K562 (cell line): ENCODE measurements around the gene BCAP31. TPM values are rescaled to one million over a fixed set of nuclear protein-coding genes. Genes with fewer than 3 reads are reported as not detected.
"Not testable (repeated sequence)": the region's sequence is repeated elsewhere in the genome, so short reads cannot be mapped to it uniquely, and the experiment has no call there.

ENCODE experiments used
- ATAC-seq: fragments of 200-7000 bp; cut with Tn5 transposase; 3 replicates; pipeline ENCODE4 v1.9.1; 2020; ENCODE audit warnings: moderate library complexity
- BruUV-seq: library from RNA; stranded (reverse); fragments of 400-500 nt; replicated peaks from 2 replicates; lab custom pipeline; 2021; lab: Mats Ljungman, UMichigan
- CTCF ChIA-PET: fragments of 300-600 bp; formaldehyde crosslinking; extraction: SDS; loops from one replicate; lab custom pipeline; 2021; ENCODE audit warnings: low intra/inter-chr PET ratio; lab: Yijun Ruan, JAX
- POLR2A ChIA-PET: fragments of 300-600, 350-650 bp; sonication (Branson Sonifier 250); formaldehyde crosslinking; extraction: SDS; loops from one replicate; lab custom pipeline; 2021; ENCODE audit warnings: antibody characterized with exemption, inconsistent platforms; lab: Yijun Ruan, JAX
- DNase-seq, 4 experiments: peaks; one replicate each; pipeline versions ENCODE4 v3.0.0 to v3.0.0-alpha.2; 2011 to 2018; ENCODE audit warnings: low spot score in 3 of 4, mixed read lengths in 3 of 4; ENCODE audit errors: extremely low read depth in 1 of 4
- FAIRE-seq: peaks from 2 replicates; lab custom pipeline; 2011; peaks lifted over from hg19 to GRCh38; lab: Jason Lieb, UNC
- H2AFZ ChIP-seq: 2 replicates; pipeline ENCODE4 v1.6.0; 2011; ENCODE audit warnings: low read depth, low read length, control low read depth, inconsistent platforms
- H3K27ac ChIP-seq: fragments of 200-600 bp; 3 replicates; pipeline ENCODE4 v1.8.0; 2011; ENCODE audit warnings: low read depth, mild to moderate bottlenecking, control low read depth, inconsistent platforms, low read length, moderate library complexity, mixed read lengths; ENCODE audit errors: extremely low read depth
- H3K27me3 ChIP-seq, 2 experiments: fragments of 300-600 bp in 1 of 2; 2 replicates in 1 of 2; 3 replicates in 1 of 2; pipeline versions ENCODE4 v1.6.0 to v1.8.0; 2011; ENCODE audit warnings: inconsistent platforms in 2 of 2, low read length in 2 of 2, mild to moderate bottlenecking in 1 of 2, mixed read lengths in 1 of 2, moderate library complexity in 1 of 2; ENCODE audit not compliant: control insufficient read depth in 2 of 2, insufficient read depth in 2 of 2
- H3K36me3 ChIP-seq: fragments of 300-600 bp; 3 replicates; pipeline ENCODE4 v1.8.0; 2011; ENCODE audit warnings: mild to moderate bottlenecking, low read length, inconsistent platforms; ENCODE audit not compliant: control insufficient read depth, insufficient read depth
- H3K4me1 ChIP-seq, 2 experiments: fragments of 200-600 bp in 1 of 2; replicated peaks in 1 of 2; 2 replicates in 1 of 2; 3 replicates in 1 of 2; pipeline versions ENCODE4 v1.5.1 to v1.8.0; 2011; ENCODE audit warnings: inconsistent platforms in 2 of 2, low read length in 2 of 2, mild to moderate bottlenecking in 1 of 2, mixed read lengths in 1 of 2, moderate library complexity in 1 of 2; ENCODE audit not compliant: control insufficient read depth in 2 of 2, insufficient read depth in 2 of 2
- H3K4me2 ChIP-seq: 2 replicates; pipeline ENCODE4 v1.6.1; 2011; ENCODE audit warnings: low read length, control low read depth, inconsistent platforms, mixed read lengths; ENCODE audit not compliant: insufficient read depth
- H3K4me3 ChIP-seq: fragments of 200-600 bp; sonication (generic), shearing (Covaris generic); 2 replicates; pipeline ENCODE4 v1.5.1; 2016; ENCODE audit warnings: control low read depth, inconsistent platforms
- H3K79me2 ChIP-seq: fragments of 200-600 bp; 3 replicates; pipeline ENCODE4 v1.8.0; 2011; ENCODE audit warnings: low read length, inconsistent platforms; ENCODE audit not compliant: control insufficient read depth, insufficient read depth
- H3K9ac ChIP-seq, 2 experiments: 2 replicates each; pipeline versions ENCODE4 v1.6.0 to v1.6.1; 2011; ENCODE audit warnings: low read depth in 2 of 2, low read length in 2 of 2, control low read depth in 1 of 2, inconsistent platforms in 1 of 2, mild to moderate bottlenecking in 1 of 2, mixed read lengths in 1 of 2; ENCODE audit not compliant: insufficient read depth in 1 of 2
- H3K9me1 ChIP-seq: one replicate; pipeline ENCODE4 v1.6.0; 2011; ENCODE audit warnings: inconsistent platforms, mild to moderate bottlenecking, low read length, moderate library complexity; ENCODE audit not compliant: control insufficient read depth, insufficient read depth
- H3K9me3 ChIP-seq: replicated peaks from 2 replicates; pipeline ENCODE4 v1.5.1; 2011; ENCODE audit warnings: low read depth, low read length, inconsistent platforms; ENCODE audit not compliant: control insufficient read depth, insufficient read depth
- H4K20me1 ChIP-seq: replicated peaks from 2 replicates; pipeline ENCODE4 v1.6.1; 2011; ENCODE audit warnings: low read length, inconsistent platforms, mixed read lengths; ENCODE audit not compliant: control insufficient read depth, insufficient read depth
- CHCHD3 ChIP-seq: fragments of 250-450 bp; sonication (Bioruptor Pico); IDR thresholded peaks from 2 replicates; pipeline ENCODE4 v2.1.2; 2022; ENCODE audit warnings: mild to moderate bottlenecking
- CXXC5 ChIP-seq: fragments of 250-450 bp; sonication (Bioruptor Pico); IDR thresholded peaks from 2 replicates; pipeline ENCODE4 v1.8.0; 2022; ENCODE audit warnings: inconsistent platforms, mild to moderate bottlenecking, moderate library complexity
- L3MBTL2 ChIP-seq: fragments of 450-650 bp; IDR thresholded peaks from 2 replicates; pipeline ENCODE4 v1.6.1; 2016; ENCODE audit warnings: mild to moderate bottlenecking, moderate library complexity
- NFE2 ChIP-seq: IDR thresholded peaks from 2 replicates; pipeline ENCODE4 v1.6.1; 2014; ENCODE audit warnings: antibody characterized with exemption, low read depth
- POLR2AphosphoS5 ChIP-seq: IDR thresholded peaks from 2 replicates; pipeline ENCODE4 v1.6.1; 2011; ENCODE audit warnings: mild to moderate bottlenecking, low read depth, low read length, moderate library complexity; ENCODE audit not compliant: control insufficient read depth, insufficient read depth
- POLR2B ChIP-seq: fragments of 450-650 bp; IDR thresholded peaks from 2 replicates; pipeline ENCODE4 v1.6.1; 2018; ENCODE audit warnings: low read depth; ENCODE audit not compliant: partially characterized antibody
- POLR2G ChIP-seq: fragments of 200-400 bp; formaldehyde crosslinking; IDR thresholded peaks from 2 replicates; pipeline ENCODE4 v1.6.1; 2017; ENCODE audit warnings: low read depth, mild to moderate bottlenecking, antibody characterized with exemption, low read length, moderate library complexity
- POU5F1 ChIP-seq: fragments of 150-350 bp; IDR thresholded peaks from 2 replicates; pipeline ENCODE4 v1.6.1; 2014; ENCODE audit warnings: borderline replicate concordance, low read length, low read depth, mild to moderate bottlenecking; ENCODE audit not compliant: partially characterized antibody
- PTRF ChIP-seq: fragments of 450-650 bp; IDR thresholded peaks from 2 replicates; pipeline ENCODE4 v1.6.1; 2016; ENCODE audit warnings: mild to moderate bottlenecking, missing genetic modification characterization, missing compliant biosample characterization
- RBFOX2 ChIP-seq: fragments of 200-400 bp; formaldehyde crosslinking; IDR thresholded peaks from 2 replicates; pipeline ENCODE4 v1.6.1; 2017; ENCODE audit warnings: low read depth, mild to moderate bottlenecking, low read length, moderate library complexity
- SMC3 ChIP-seq: conservative IDR thresholded peaks from 2 replicates; pipeline ENCODE4 v1.6.1; 2011; ENCODE audit warnings: low read depth, low read length, improper control_type of control experiment; ENCODE audit not compliant: insufficient read depth
- XRCC4 ChIP-seq: IDR thresholded peaks from one replicate; pipeline ENCODE4 v1.6.1; 2011; ENCODE audit not compliant: insufficient read depth, insufficient read length; ENCODE audit errors: extremely low read depth
- ZC3H8 ChIP-seq: fragments of 450-650 bp; IDR thresholded peaks from 2 replicates; pipeline ENCODE4 v1.6.1; 2017
- WGBS: fragments of 100-300 bp; shearing (Covaris generic); methylation state at CpG from one replicate; pipeline ENCODE4 v1.1.6; 2016; ENCODE audit warnings: low coverage, mixed read lengths; ENCODE audit not compliant: insufficient coverage; ENCODE audit errors: missing lambda C conversion rate; 5-methylcytosine and 5-hydroxymethylcytosine counted together
- in situ Hi-C: fragments of 300-500 bp; cut with MboI; formaldehyde crosslinking; loops from 4 replicates; pipeline ENCODE4 v1.15.0; 2018; ENCODE audit warnings: inconsistent platforms, mixed read lengths
- intact Hi-C: fragments of 100-400 bp; cut with micrococcal nuclease; formaldehyde crosslinking; loops from 2 replicates; pipeline ENCODE4 v1.14.2; 2022
- polyA plus RNA-seq, 8 experiments: library from polyadenylated mRNA; depleted of rRNA in 4 of 8; stranded (reverse) in 5 of 8; unstranded in 3 of 8; fragments of >200 nt; fragmentation: Nextera tagmentation in 2 of 8; fragmentation: Illumina TruSeq in 1 of 8; extraction: Ambion mirVana in 2 of 8; extraction: Trizol in 1 of 8; gene quantifications; 2 replicates each; pipeline versions ENCODE4 v1.2.1 to v1.2.3, GENCODE V29; 2011 to 2014; ENCODE audit warnings: inconsistent platforms in 1 of 8, missing spikeins in 1 of 8
- total RNA-seq, 7 experiments: library from RNA; depleted of rRNA in 6 of 7; stranded (reverse); fragments of >200 nt in 6 of 7; fragmentation: Illumina TruSeq in 2 of 7; extraction: Trizol in 2 of 7; gene quantifications; 2 replicates each; pipeline versions ENCODE4 v1.2.1 to v1.2.3, GENCODE V29; 2011 to 2021; ENCODE audit warnings: low replicate concordance in 1 of 7
- TF ChIP-seq, protein P1 (sequence below): fragments of 250-450 bp; sonication (Bioruptor Pico); IDR thresholded peaks from 2 replicates; pipeline ENCODE4 v1.5.0; 2021

The BCAP31 gene
- total and polyA plus RNA-seq, 9 of the 15 experiments (the other 6 are each of a cell fraction or from before 2014, with no cell fraction given): 156 to 683 (median 188) TPM

DNA sequence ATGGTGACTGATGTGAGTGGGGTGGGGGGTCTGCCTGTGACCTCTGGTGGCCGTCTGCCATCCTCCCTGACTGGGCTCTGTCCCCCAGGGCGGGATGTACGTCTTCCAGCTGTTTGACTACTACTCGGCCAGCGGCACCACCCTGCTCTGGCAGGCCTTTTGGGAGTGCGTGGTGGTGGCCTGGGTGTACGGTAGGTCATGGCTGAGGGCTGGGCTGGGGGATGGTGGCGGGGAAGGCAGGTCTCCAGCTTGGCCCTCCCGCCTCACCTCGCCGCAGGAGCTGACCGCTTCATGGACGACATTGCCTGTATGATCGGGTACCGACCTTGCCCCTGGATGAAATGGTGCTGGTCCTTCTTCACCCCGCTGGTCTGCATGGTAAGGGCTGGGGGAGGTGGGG lies 29.9 kb downstream of the BCAP31 start:
- H3K4me3 ChIP-seq, H3K27ac ChIP-seq, intact Hi-C loops: not testable (repeated sequence)
- TF ChIP-seq POLR2G (0 out of 2 replicates have a peak, but pooled peaks have one; percentile 8), RBFOX2 (0 out of 2 replicates have a peak, but pooled peaks have one; percentile 30)
- TF ChIP-seq, all 486 proteins: peak for 2; not testable (repeated sequence) for 484
- peaks cover 13% of the 10 kb centered on the region for H4K20me1 ChIP-seq
- H3K36me3 ChIP-seq: peaks cover 70% of the 10 kb centered on the region; the same call in 1 of the 3 replicates
- H3K79me2 ChIP-seq: peaks cover 30% of the 10 kb centered on the region
- H3K9me3 ChIP-seq, DNase-seq, ATAC-seq, H3K9me1 ChIP-seq, H3K27me3 ChIP-seq, H3K4me2 ChIP-seq, BruUV-seq, H3K9ac ChIP-seq, CTCF ChIA-PET, in situ Hi-C loops, POLR2A ChIA-PET, FAIRE-seq, H2AFZ ChIP-seq: not testable (repeated sequence)
- whole genome bisulfite sequencing: 90% methylated on average over 14 of the region's 16 CpGs
- peaks cover 5 to 63% of the 10 kb centered on the region in 2 experiments; a peak in 4 of 5 replicates for H3K4me1 ChIP-seq

DNA sequence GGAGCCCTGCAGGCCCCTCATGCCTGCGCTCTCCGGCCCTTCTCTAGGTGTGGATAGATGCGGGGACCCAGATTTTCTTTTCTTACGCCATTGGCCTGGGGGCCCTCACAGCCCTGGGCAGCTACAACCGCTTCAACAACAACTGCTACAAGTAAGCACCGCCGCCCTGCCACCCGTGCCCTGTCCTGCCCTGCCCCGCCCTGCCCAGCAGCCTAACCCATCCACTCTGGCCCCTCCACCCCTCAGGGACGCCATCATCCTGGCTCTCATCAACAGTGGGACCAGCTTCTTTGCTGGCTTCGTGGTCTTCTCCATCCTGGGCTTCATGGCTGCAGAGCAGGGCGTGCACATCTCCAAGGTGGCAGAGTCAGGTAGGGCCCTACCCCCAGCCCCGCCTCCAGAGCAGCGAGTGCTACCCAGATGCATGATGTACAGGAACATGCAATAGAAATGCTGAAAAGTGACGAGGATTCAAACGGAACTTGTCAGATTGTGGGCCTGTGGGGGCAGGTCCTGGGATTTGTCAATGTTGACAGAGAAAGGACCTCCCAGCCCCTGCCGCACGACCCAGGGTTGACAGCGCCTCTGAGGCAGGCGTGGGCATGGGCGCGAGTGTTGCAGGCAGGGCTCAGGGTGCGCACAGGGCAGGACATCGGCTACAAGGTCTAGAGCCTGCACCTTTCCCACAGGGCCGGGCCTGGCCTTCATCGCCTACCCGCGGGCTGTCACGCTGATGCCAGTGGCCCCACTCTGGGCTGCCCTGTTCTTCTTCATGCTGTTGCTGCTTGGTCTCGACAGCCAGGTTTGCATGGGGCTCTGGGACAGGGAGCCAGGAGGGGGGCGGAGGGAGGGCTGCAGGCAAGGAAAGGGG lies 30.7 kb downstream of the BCAP31 start:
- no peak for ATAC-seq
- 83% methylated on average over 11 of the region's 31 CpGs for WGBS
- TF ChIP-seq PTRF (tag) (no peak), XRCC4 (no peak), NFE2 (no peak), POLR2B (no peak), ZC3H8 (no peak), POU5F1 (no peak), CHCHD3 (CRISPR knock-in tag) (no peak), POLR2AphosphoS5 (no peak), L3MBTL2 (no peak), SMC3 (no peak), CXXC5 (no peak)
- TF ChIP-seq, protein P1, sequence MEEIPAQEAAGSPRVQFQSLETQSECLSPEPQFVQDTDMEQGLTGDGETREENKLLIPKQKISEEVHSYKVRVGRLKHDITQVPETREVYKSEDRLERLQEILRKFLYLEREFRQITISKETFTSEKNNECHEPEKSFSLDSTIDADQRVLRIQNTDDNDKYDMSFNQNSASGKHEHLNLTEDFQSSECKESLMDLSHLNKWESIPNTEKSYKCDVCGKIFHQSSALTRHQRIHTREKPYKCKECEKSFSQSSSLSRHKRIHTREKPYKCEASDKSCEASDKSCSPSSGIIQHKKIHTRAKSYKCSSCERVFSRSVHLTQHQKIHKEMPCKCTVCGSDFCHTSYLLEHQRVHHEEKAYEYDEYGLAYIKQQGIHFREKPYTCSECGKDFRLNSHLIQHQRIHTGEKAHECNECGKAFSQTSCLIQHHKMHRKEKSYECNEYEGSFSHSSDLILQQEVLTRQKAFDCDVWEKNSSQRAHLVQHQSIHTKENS (CRISPR knock-in tag): no peak

More for the DNA sequence above, 30.7 kb downstream of the BCAP31 start:
- ChIA-PET POLR2A (interaction anchor here (0.6 to 1.0 kb wide), 2 partner anchors 25 to 26 kb away, joined by 3 read pairs; no protein-coding TSS in a partner anchor), CTCF (no interaction called here)
- intact Hi-C loops (no loop called here), in situ Hi-C loops (no loop called here)
- H3K27ac ChIP-seq: no peak overlapping the region
- peaks cover 5 to 68% of the 10 kb centered on the region in 2 experiments; a peak in 4 of 5 replicates for H3K4me1 ChIP-seq
- no peaks in the 10 kb centered on the region for H3K27me3 ChIP-seq
- H3K9me3 ChIP-seq: no peaks in the 10 kb centered on the region
- H3K79me2 ChIP-seq: peaks cover 36% of the 10 kb centered on the region
- peaks cover 66% of the 10 kb centered on the region; the same call in 1 of the 3 replicates for H3K36me3 ChIP-seq
- H3K4me3 ChIP-seq: no peak overlapping the region
- DNase-seq (no peak), FAIRE-seq (no peak)
- peaks cover 4% of the 10 kb centered on the region for H3K9me1 ChIP-seq
- H3K4me2 ChIP-seq: no peak overlapping the region
- no TSS peak for BruUV-seq
- H2AFZ ChIP-seq: no peak overlapping the region
- peaks cover 13% of the 10 kb centered on the region for H4K20me1 ChIP-seq
- no peak overlapping the region; a peak in 1 of 4 replicates for H3K9ac ChIP-seq
